Measurements from ENCODE around the gene ZNF44. TPM values are rescaled to one million over a fixed set of nuclear protein-coding genes. Genes with fewer than 3 reads are reported as not detected.

Gene ZNF44
- total RNA-seq (ENCODE audit: unreplicated experiment) = 15.2 TPM
- long read RNA-seq, partial matches to known transcripts = 0 of 8 reads
- long read RNA-seq, other reads (novel, unspliced or antisense) = 4 of 8 reads

- Mint-ChIP-seq H3K4me3 (ENCODE audit: unreplicated experiment) (peak within 1 kb of the TSS; percentile 99), H3K27me3 (ENCODE audit: unreplicated experiment) (peaks cover 3% of the 10 kb centered on the region), H3K27ac (ENCODE audit: unreplicated experiment) (peak within 1 kb of the TSS; percentile 98), H3K36me3 (ENCODE audit: unreplicated experiment) (no peaks in the 10 kb centered on the region), H3K9me3 (ENCODE audit: unreplicated experiment) (peaks cover 10% of the 10 kb centered on the region), H3K4me1 (ENCODE audit: low read depth, unreplicated experiment) (peaks cover 2% of the 10 kb centered on the region)
- DNase-seq = peak; percentile 96
- TF ChIP-seq, protein P1, sequence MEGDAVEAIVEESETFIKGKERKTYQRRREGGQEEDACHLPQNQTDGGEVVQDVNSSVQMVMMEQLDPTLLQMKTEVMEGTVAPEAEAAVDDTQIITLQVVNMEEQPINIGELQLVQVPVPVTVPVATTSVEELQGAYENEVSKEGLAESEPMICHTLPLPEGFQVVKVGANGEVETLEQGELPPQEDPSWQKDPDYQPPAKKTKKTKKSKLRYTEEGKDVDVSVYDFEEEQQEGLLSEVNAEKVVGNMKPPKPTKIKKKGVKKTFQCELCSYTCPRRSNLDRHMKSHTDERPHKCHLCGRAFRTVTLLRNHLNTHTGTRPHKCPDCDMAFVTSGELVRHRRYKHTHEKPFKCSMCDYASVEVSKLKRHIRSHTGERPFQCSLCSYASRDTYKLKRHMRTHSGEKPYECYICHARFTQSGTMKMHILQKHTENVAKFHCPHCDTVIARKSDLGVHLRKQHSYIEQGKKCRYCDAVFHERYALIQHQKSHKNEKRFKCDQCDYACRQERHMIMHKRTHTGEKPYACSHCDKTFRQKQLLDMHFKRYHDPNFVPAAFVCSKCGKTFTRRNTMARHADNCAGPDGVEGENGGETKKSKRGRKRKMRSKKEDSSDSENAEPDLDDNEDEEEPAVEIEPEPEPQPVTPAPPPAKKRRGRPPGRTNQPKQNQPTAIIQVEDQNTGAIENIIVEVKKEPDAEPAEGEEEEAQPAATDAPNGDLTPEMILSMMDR (IDR thresholded peaks at IDR 0.05; ENCODE audit: partially characterized antibody, unreplicated experiment) = no peak
Observed at GRCh38 chr19:12294249-12295158, at the start of gene ZNF44. Gene ZNF44 (minus strand): TSS chr19:12294883. CDS start chr19:12294694, 189 bp downstream.

- Mint-ChIP-seq H3K9me3 (ENCODE audit: unreplicated experiment) (peaks cover 2% of the 10 kb centered on the region), H3K4me1 (ENCODE audit: low read depth, unreplicated experiment) (peaks cover 4% of the 10 kb centered on the region), H3K27me3 (ENCODE audit: unreplicated experiment) (peaks cover 6% of the 10 kb centered on the region), H3K36me3 (ENCODE audit: unreplicated experiment) (peaks cover 3% of the 10 kb centered on the region), H3K27ac (ENCODE audit: unreplicated experiment) (peak within 1 kb of the TSS; percentile 72), H3K4me3 (ENCODE audit: unreplicated experiment) (peak within 1 kb of the TSS; percentile 97)
- peak; percentile 98 for DNase-seq
- TF ChIP-seq, protein P1 (IDR thresholded peaks at IDR 0.05; ENCODE audit: partially characterized antibody, unreplicated experiment) = no peak
Observed at GRCh38 chr19:12333162-12334159, 38.8 kb upstream of the ZNF44 start, which contains the start of gene ZNF563. Gene ZNF563 (minus strand): TSS chr19:12333633. CDS start chr19:12333482, 151 bp downstream.

DNA sequence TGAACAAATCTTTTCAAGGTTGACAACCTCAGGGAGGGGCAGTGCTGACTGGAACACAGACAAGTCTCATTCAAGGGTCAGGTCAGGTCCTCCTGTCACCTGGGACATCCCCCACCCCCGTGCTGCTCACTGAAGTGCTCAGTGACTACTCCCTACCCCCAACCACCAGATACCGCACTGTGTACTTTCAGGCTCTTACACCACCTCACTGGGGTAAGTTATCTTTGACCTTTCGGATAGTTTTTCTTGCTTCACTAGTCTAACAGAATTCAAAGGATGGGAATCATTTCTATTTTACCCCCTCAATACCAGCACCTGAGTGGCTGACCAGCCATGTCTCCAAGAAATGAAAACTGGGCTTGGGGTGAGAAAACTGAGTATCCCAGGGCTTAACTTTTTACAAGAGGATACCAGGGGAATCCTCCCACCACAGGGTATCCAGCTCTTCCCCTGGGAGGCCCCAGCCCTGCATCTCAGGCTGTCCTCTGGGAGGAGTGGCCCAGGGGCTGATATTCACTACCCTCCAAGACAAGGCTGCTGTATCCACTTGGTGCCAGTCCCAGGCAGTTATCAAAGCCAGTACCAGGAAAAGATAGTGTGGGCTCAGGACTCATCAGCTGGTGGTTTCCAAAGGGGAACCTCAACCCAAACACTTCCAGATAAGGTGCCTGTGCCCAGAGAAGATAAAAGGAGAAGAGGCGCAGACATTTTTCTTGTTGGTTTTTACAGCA is 36.7 kb upstream of the ZNF44 start:
- H3K4me1 Mint-ChIP-seq (ENCODE audit: low read depth, unreplicated experiment) = peaks cover 4% of the 10 kb centered on the region
- DNase-seq = no peak
- H3K27me3 Mint-ChIP-seq (ENCODE audit: unreplicated experiment) = peaks cover 6% of the 10 kb centered on the region
- H3K9me3 Mint-ChIP-seq (ENCODE audit: unreplicated experiment) = peaks cover 2% of the 10 kb centered on the region
- TF ChIP-seq, protein P1 (IDR thresholded peaks at IDR 0.05; ENCODE audit: partially characterized antibody, unreplicated experiment) = no peak
- H3K4me3 Mint-ChIP-seq (ENCODE audit: unreplicated experiment) = peak overlapping the region; percentile 35
- H3K27ac Mint-ChIP-seq (ENCODE audit: unreplicated experiment) = no peak overlapping the region
- H3K36me3 Mint-ChIP-seq (ENCODE audit: unreplicated experiment) = no peaks in the 10 kb centered on the region

GRCh38 chr19:12330340-12330739 is 35.7 kb upstream of the ZNF44 start:
- peaks cover 4% of the 10 kb centered on the region for H3K4me1 Mint-ChIP-seq (ENCODE audit: low read depth, unreplicated experiment)

More at GRCh38 chr19:12330340-12330739, 35.7 kb upstream of the ZNF44 start:
- H3K27ac Mint-ChIP-seq (ENCODE audit: unreplicated experiment) = no peak overlapping the region
- H3K36me3 Mint-ChIP-seq (ENCODE audit: unreplicated experiment) = no peaks in the 10 kb centered on the region
- peaks cover 6% of the 10 kb centered on the region for H3K27me3 Mint-ChIP-seq (ENCODE audit: unreplicated experiment)
- TF ChIP-seq, protein P1 (IDR thresholded peaks at IDR 0.05; ENCODE audit: partially characterized antibody, unreplicated experiment) = no peak
- peaks cover 2% of the 10 kb centered on the region for H3K9me3 Mint-ChIP-seq (ENCODE audit: unreplicated experiment)
- DNase-seq = no peak
- no peak overlapping the region for H3K4me3 Mint-ChIP-seq (ENCODE audit: unreplicated experiment)

All from glutamatergic neuron (in vitro differentiated cells).